Peyer's patch (tissue), 4 donors: ENCODE measurements around the gene CADPS.

Source experiments
- POLR2A ChIP-seq, 2 donors: fragments of 450-650 bp; IDR thresholded peaks; one replicate each; pipeline ENCODE4 v1.5.1; 2017; ENCODE audit warnings: antibody characterized with exemption in 2 of 2, mild to moderate bottlenecking in 2 of 2, moderate library complexity in 2 of 2
- TF ChIP-seq, protein P1 (sequence below), 6 experiments: fragments of 450-650 bp in 4 of 6; fragments of 200-600 bp in 2 of 6; sonication (generic) in 1 of 6; IDR thresholded peaks; one replicate each; pipeline ENCODE4 v1.5.1; 2017 to 2019; ENCODE audit warnings: antibody characterized with exemption in 6 of 6, mild to moderate bottlenecking in 3 of 6, moderate library complexity in 1 of 6

DNA sequence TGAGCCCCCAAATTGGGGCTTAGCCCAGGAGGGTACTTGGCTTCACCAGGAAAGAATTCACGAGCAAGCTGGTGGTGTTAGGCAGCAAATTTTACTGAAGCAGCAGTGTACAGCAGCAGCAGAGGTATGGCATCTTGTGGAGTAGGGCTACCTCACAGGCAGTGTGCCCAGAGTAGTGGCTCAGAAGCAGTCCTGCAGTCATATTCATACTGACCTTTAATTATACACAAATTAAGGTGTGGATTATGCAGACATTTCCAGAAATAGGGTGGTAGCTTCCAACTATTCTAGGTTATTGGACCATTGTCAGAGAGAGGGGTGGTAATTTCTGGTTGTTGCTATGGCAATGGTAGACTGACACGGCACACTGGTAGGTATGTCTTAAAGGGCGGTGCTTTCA is 20.7 kb upstream of the CADPS start:
- TF ChIP-seq, protein P1, sequence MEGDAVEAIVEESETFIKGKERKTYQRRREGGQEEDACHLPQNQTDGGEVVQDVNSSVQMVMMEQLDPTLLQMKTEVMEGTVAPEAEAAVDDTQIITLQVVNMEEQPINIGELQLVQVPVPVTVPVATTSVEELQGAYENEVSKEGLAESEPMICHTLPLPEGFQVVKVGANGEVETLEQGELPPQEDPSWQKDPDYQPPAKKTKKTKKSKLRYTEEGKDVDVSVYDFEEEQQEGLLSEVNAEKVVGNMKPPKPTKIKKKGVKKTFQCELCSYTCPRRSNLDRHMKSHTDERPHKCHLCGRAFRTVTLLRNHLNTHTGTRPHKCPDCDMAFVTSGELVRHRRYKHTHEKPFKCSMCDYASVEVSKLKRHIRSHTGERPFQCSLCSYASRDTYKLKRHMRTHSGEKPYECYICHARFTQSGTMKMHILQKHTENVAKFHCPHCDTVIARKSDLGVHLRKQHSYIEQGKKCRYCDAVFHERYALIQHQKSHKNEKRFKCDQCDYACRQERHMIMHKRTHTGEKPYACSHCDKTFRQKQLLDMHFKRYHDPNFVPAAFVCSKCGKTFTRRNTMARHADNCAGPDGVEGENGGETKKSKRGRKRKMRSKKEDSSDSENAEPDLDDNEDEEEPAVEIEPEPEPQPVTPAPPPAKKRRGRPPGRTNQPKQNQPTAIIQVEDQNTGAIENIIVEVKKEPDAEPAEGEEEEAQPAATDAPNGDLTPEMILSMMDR (IDR thresholded peaks at IDR 0.05) = no peak
- TF ChIP-seq POLR2A (IDR thresholded peaks at IDR 0.05) = no peak
